ENCODE results near the gene AICDA.
"Not testable (repeated sequence)": the region's sequence is repeated elsewhere in the genome, so short reads cannot be mapped to it uniquely, and the experiment has no call there.

Gene AICDA

DNA sequence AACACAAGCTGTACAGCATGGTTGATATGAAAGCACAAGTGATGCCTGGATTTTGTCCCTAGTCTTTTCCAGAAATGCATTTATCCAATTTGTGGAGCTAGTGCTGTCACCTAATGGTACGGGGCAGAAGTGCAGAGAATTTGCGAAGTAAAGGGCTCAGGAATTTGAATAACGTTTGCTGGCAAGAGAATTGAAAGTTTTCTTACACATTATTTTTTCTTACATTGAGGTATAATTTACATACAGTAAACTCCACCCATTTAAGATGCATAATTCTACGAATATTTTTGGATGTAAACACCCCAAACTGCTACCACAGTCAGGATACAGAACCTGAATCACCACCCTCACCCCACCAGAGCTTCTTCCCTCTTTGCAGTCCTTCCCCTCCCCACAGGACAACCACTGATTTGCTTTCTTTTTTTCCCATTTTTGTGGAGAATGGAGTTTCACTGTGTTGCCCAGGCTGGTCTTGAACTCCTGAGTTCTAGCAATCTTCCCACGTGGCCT lies 3.5 kb downstream of the AICDA start:
- DNase-seq = no peak

DNA sequence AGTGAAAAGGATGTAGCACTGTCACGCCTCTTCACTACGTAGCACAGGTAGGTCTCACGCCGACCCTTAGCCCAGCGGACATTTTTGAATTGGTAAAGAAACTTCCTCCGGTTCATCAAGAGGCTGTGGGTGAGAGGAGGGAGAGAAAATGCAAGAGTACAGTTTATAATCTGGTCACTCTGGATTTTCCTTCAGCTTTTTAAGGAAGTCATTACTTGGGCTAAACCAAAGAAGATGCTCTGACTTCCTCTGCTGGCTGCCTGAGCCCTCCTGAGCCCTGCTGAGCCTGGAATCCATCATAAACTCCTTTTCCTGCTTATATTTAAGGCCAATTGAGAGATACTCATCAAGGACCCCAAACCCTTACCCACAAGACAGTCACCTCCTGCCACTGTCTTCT lies 5.8 kb downstream of the AICDA start:
- DNase-seq = no peak

DNA sequence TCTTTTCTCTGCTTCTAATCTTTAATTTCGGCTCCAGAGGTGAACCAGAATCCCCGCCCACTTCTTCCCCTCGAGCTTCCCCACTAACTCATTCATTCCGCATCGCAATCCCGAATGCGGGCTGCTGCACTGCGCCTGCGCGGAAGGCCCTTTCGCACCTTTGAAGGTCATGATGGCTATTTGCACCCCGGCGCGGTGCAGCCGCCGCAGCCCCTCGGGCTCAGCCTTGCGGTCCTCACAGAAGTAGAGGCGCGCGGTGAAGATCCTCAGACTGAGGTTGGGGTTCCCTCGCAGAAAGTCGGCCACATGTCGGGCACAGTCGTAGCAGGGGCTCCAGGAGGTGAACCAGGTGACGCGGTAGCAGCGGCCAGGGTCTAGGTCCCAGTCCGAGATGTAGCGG lies 7.6 kb downstream of the AICDA start:
- no peak for DNase-seq

DNA sequence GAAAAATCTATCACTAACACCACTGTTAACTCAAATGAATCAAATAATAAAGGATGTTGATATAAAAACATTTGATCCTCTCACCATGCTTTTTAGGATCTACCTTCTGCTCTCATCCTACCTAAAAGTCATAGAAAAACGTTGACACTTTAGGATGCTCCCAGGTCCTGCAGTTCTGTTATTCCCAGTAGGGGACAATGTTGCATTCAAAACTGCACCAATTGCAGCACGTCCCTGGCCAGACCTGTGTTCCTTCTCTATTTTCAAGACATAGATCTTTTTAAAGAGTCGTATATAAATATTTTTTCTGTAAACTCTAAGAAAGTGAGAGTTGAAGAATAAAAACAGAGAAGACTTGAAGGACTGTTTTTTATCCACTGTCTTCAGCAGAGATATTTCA lies 8.8 kb downstream of the AICDA start:
- no peak for DNase-seq

DNA sequence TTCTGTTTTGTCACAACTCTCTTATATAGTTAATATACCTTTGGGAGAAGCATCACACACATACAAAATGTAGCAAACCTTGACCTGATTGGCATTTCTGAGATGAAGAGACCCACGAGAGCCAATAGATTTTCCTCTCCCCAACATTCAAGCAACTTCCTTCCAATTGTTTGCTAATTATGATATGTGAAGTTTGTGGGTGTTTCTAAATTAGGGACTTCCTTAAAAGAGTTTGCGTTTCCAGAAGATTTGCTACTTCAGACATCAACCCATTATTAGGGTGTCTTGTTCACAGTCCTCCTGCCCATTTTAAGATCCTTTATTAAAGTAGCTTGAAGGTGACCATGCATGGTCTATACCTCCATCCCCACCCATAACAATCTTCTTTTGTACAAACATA lies 9.4 kb downstream of the AICDA start:
- no peak for DNase-seq

DNA sequence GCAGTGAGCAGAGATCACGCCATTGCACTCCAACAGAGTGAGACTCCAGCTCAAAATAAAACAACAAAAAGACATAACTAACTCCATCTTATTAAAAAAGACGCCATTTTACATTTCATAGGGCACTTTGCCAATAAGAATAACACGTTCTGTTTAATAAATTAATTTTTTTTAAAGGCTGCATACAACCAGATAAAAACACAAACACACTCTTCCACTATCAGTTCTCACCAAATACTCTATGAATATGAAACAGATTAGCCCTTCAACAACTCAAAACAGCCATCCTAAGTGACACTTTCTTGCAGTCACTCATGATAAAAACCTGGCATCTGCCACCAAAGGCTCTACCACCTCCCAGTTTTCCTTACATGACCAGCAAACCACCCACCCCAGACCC lies 16.1 kb downstream of the AICDA start:
- DNase-seq = no peak

DNA sequence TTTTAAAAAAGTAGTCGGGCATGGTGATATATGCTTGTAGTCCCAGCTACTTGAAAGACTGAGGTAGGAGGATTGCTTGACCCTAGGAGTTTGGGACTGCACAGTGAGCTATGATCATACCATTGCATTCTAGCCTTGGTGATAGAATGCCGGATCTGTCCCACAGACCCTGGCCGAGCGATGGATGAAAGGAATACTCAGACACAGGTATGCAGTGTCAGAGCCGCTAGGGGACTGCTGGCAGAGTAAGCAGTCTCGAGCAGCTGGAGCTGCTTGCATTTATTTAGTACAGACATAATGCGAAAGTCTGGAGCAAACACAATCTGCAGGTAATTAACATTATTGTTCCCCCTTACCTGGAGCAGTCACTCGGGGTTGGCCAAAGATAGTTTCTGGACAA lies 18.6 kb downstream of the AICDA start:
- no peak for DNase-seq

DNA sequence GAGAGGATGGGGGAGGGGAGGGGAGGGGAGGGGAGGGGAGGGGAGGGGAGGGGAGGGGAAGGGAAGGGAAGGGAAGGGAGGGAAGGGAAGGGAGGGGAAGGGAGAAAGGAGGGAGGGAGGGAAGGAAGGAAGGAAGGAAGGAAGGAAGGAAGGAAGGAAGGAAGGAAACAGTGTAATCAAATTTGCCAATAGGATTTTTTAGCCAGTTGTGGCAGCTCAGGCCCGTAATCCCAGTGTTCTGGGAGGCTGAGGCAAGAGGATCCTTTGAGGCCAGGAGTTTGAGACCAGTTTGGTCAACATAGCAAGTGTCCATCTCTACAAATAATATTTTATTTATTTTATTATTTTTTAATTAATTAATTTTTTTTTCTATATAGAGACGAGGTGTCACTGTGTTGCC lies 19.4 kb downstream of the AICDA start:
- no peak for DNase-seq

DNA sequence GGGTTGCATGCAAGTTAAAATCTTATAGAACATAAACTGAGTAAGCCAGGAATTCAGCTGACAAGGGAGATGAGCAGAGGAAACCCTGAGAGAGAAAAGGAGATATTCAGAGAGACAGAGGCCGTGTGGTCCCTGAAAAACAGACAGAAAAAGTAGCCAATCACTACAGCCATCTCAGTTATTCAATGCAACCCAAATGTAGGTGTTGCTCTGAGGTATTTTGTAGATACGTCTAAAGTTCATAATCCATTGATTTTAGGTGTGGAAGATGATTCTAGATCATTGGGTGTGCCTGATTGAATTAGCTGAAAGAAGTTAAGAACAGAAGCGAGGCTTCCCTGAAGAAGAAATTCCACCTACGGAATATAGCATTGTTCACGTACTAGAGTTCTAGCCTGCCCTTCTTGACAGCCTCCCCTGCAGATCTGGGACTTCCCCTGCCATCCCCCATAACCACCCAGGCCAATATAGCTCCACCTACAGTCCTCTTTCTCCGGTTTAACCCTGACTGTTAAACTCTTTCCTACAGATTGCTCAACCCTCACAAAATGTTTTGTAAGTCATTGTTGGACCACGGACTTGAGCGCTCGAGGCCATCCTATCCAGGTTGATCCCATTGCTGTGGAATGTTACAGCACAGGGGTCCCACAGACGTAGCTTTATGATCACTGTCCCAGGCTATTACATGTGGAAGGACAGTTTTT lies 21.7 kb downstream of the AICDA start:
- no peak for DNase-seq

DNA sequence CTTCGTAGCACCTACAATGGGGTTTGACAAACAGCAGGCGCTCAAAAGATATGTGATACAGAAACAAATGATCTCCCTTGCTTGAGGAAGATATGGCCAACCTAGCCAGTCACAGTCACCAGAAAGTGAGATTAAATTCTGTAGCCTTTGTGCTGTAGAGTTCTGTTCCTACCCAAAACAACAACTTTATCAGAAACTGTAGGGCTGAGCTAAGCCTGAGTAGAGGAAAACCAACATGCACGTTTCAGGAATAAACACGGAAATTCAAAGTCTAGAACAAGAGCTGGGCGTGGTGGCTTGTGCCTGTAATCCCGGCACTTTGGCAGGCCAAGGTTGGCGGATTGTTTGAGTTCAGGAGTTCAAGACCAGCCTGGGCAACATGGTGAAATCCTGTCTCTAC lies 23.0 kb downstream of the AICDA start:
- DNase-seq = no peak

DNA sequence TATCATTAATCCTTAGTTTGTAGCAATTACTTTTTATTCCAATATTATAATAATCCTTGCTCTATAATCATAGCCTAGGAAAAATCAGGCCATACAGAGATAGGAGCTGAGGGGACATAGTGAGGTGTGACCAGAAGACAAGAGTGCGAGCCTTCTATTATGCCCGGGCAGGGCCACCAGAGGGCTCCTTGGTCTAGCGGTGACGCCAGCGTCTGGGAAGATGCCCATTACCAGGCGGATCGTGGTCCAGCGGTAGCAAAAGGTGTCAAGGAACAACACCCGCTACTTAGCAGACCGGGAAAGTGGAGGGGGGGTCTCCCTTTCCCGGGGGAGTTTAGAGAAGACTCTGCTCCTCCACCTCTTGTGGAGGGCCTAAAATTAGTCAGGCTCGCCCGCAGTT lies 28.2 kb downstream of the AICDA start:
- DNase-seq = not testable (repeated sequence)

DNA sequence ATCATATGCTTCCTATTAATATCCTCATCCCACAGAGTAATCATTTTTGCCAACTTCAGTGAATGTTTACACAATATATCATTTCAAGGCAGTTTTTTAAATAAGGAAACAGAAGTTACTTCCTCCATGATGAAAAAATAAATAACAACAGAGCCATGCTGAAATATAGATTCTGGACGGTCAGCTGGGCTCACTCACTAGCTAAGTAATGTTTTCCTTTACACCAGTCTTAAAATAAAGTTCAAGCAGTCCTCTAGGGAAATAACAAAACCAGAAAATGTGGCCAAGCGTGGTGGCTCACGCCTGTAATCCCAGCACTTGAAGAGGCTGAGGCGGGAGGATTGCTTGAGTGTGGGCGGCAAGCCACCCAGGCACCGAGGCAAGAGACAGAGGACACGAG lies 28.7 kb downstream of the AICDA start:
- no peak for DNase-seq

DNA sequence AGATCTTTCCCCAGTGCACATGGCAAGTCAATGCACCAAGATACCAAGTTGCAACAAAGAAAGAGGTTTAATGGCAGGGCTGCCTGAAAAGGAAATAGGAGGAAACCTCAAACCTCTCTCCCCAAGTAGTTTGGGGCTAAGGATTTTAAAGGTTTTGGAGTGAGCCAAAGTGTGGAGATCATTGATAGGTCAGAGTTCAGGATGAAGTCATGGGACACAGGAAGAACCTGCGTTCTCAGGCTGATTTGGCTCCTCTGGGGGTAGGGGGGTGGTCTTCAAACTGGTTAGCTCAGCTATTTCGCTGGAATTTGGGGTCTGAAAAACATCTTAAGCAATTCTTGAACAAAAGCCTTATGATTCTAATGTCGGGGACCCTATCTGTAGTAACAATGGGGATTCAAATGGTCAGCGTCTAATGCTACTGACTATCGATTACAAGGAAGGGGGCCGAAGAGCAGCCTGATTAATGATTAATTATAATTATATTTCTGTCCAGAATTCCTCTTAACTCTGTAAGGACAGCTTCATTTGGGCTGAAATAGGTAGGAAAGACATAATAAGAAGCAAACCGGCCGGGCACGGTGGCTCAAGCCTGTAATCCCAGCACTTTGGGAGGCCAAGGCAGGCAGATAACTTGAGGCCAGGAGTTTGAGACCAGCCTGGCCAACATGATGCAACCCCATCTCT lies 31.4 kb downstream of the AICDA start:
- DNase-seq = no peak

DNA sequence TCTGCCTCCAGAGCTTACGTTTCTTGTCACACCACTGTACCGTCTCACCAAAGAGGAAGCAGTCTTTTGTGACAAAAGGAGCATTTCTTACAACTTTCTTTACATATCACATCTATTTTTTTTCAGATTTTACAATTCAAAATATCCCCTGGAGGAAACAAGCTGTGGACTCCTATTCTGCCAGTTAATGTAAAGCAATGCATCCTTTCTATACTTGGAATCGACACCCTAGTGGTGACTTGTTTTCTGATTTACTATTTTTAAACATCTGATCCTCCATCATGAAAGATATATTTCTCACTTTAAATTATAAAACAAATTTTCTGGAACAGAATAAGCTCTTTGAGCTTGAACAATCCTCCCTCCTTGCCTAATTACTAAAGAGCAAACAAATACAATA lies 34.8 kb downstream of the AICDA start:
- DNase-seq = no peak

DNA sequence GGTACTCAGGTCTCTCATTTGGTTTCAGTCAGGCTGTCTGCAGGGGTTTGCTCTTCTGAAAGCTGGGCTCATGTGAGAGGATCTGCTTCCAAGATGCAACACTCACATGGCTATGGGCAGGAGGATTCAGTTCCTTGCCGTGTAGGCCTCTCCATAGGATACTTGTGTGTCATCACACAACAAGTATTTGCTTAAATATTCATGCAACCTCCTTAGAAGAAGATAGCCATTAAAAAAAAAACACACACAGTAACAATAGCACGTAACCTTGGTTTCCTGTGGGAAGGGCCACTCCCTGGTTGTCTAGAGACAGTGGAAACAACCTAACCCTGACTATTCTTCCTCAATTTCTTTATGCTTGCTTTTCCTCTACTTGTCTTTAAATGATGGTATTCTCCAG lies 40.2 kb downstream of the AICDA start:
- no peak for DNase-seq

DNA sequence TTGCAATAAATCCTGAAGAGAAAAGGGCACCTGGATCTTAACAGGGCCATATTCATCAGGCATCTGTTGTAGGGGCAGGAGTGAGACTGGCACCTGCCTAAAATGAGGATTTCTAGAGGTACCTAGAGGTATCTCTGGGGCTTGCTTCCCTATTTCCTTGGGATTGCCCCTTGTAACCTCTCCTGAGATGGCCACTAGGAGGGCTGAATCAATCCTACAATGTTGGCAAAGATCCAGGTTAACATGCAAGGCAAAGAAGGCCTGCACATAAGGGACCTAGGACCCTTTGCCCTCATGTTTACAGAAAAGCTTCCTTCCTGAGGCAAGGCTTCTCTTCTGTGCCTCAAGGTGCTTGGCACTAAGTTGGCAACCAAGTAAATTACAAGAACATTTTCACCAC lies 46.1 kb downstream of the AICDA start:
- DNase-seq = no peak

DNA sequence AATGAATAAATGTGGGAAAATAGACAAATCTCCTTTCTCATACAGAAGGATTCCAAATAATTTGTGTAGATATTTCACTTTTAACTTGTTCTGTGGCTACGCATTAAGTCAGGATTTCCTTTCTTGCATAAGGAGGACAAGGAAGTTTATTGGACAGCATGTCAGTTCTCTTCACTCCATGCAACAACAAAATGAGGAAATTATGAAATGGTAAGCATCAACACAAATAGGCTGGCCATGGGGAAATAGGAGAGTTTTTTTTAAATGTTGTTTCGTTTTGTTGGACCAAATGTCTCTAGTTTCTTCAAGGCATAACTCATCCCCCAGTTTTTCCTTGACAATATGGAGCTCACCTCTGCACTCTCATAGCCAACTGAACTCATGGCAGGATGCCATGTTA lies 46.6 kb downstream of the AICDA start:
- DNase-seq = not testable (repeated sequence)

DNA sequence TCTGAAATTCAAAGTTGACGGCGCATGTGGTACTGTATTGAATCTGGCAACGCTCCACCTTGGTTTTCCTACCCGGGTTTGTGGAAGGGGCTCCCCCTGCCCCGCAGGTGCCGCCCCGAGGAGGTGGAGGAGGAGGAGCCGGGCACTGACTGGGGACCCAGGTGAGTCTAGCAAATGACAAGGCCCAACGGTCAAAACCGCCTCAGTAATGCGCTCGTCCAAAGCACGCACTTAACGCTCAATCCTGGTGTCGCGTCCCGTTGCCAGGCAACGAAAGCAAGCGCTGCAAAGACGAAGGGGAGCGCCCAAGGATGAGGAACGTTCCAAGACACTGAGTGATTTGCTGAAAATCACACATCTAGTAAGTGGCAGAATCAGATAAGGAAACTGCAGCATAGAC lies 48.0 kb downstream of the AICDA start:
- DNase-seq = no peak

DNA sequence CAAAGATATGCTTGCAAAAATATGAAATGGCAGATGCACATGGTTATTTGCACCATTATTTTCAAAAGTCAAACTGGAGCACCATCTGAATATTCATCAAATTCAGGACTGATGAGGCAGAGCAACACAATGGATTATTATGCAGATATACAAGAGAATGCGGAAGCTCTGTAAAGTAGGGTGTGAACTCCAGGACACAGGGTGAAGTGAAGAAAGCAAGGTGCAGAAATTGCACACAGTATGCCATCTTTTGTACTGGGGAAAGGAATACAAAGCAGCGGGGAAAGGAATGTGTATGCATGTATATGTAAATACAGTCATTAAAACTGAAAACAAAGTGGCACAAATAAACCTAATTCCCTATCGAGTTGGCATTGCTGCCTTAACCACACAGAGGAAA lies 49.3 kb downstream of the AICDA start:
- DNase-seq = no peak

DNA sequence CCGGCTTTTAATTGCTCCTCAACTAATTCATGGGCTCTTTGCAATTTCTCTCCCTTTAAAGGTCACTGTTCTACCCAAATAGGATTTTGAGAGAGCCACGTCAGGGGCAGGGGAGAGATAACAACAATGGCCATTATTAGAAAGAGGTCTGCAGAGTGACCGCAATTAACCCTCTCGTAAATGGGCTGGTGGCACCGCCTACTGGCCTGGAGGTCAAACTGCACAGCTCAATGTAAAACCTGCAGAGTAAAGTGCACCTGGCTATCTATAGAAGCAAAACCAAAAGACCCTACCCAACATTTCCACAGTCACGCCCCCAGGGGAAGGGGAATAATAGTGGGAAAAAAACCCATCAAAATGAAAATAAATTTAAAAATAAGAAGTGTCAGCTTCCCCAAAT lies 50.3 kb downstream of the AICDA start:
- no peak for DNase-seq

DNA sequence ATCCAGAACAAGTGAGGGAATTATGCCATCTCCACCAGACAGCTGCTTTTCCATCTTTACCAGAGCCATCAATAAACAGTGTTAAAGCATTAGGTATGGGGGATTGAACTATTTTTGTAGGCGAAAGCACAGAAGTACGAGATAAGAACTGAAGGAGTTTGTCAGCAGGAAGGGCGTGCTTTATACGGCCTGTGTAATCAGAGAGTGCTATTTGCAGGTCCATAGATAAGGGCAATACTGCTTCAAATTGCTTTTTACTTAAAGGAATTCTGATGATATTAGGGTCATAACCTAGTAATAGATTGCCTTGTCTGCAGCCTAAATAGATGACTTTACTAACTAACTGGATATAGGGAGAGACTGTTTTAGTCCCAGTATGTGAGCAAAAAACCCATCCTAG lies 51.6 kb downstream of the AICDA start:
- DNase-seq = no peak

DNA sequence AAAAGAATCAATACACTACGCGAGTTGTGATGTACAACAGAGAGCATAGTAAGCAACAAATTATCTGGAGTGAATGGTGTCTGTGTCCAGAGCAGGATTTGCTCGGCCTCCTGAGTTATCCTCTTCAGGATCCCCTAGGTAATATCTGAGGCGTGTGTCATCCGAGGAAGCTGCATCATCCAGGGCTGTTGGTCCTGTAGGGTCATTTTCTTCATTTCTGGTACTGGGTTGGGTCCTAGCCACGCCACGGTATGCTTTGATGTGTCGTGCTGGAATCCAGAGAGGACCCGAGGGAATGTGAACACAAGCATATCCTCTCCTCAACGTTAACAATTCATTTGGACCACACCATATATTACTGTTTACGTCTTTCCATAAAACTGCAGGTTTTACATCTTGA lies 53.0 kb downstream of the AICDA start:
- DNase-seq = no peak

DNA sequence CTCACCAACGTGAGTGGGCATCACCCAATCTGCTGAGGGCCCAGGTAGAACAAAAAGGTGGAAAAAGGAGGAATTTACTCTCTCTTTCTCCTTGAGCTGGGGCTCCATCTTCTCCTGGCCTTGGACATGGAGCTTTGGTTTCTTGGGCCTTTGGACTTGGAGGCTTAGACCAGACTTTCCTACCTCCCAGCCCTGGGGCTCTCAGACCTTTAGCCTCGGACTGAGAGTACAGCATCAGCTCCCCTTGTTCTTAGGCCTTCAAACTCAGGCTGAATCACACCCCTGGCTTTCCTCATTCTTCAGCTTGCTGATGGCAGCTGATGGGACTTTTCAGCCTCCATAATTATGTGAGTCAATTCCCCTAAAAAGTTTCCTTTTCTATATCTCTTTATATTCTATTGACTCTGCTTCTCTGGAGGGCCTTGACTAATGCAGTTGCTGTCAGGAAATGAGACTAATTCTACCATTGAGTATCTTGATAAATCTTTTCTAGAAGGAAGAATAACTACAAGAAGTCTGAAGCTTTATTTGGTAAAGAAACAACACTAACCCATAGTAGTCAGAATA lies 56.0 kb downstream of the AICDA start:
- DNase-seq = no peak

DNA sequence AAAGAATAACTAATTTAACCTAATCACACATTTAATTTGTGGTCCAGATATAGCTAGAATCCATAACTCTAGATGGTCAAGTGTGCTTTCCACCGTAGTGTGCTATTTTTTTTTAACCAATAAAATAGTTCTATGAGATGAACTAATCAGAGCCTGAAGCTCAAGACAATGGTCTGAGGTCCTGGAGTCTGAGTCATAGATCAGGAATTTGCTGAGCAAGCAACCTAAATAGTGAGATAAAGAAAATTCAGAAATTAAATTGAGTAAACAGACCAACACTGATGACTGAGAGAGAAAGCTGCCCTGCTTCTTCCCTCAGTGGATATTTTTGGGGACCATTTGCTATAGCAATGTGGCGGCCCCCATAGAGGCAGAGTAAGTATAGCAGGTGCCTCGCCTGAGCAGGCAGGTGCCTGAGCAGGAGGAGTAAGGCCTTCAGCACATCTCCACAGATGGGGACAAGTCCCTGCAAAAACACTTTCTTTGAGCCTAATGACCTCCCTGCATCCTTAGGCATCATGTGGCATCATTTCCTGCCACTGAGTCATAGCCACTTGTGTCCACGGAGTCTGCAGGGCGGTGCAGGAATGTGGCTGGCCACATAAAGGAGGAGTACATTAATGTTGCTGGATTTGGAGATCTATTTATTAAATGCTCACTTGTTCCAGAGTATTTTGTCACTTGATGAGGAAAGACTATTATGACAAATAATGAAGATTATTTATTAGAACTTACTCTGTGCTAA lies 58.0 kb downstream of the AICDA start:
- no peak for DNase-seq

Measured in NCI-H1436 treated with DMSO at 0.1 percent for 48 hours (cell line).